Large intestine (tissue), 3 donors: ENCODE data around the gene EFHC1. TPM values are rescaled to one million over a fixed set of nuclear protein-coding genes. Genes with fewer than 3 reads are reported as not detected.

ENCODE experiments used
- DNase-seq, 2 donors: peaks; one replicate each; pipeline versions ENCODE4 v3.0.0 to v3.0.0-alpha.2; 2013
- H3K27ac ChIP-seq: one replicate; pipeline ENCODE4 v1.5.1; 2013; ENCODE audit warnings: low read length
- H3K27me3 ChIP-seq: 2 replicates; pipeline ENCODE4 v1.6.1; 2013; ENCODE audit warnings: low read length; ENCODE audit not compliant: control insufficient read depth, insufficient read depth
- H3K36me3 ChIP-seq: 2 replicates; pipeline ENCODE4 v1.6.1; 2013; ENCODE audit warnings: low read length; ENCODE audit not compliant: control insufficient read depth, insufficient read depth
- H3K4me1 ChIP-seq: one replicate; pipeline ENCODE4 v1.6.1; 2013; ENCODE audit warnings: low read length; ENCODE audit not compliant: control insufficient read depth, insufficient read depth
- H3K4me3 ChIP-seq: one replicate; pipeline ENCODE4 v1.5.1; 2013; ENCODE audit warnings: low read length
- H3K9me3 ChIP-seq: one replicate; pipeline ENCODE4 v1.6.1; 2013; ENCODE audit warnings: mild to moderate bottlenecking, low read depth, low read length, moderate library complexity; ENCODE audit not compliant: control insufficient read depth
- WGBS: methylation state at CpG from one replicate; pipeline ENCODE4 v1.1.5; 2013; ENCODE audit warnings: low lambda C conversion rate; ENCODE audit not compliant: insufficient coverage; 5-methylcytosine and 5-hydroxymethylcytosine counted together
- polyA plus RNA-seq: library from polyadenylated mRNA; unstranded; fragments of 120-200 nt; gene quantifications from one replicate; pipeline ENCODE4 v1.2.1, GENCODE V29; 2013

EFHC1 gene
- polyA plus RNA-seq, 1 donor = 23.2 TPM

- no peaks in the 10 kb centered on the region for H3K27me3 ChIP-seq
- H3K4me1 ChIP-seq = peaks cover 11% of the 10 kb centered on the region
- H3K36me3 ChIP-seq = peaks cover 59% of the 10 kb centered on the region
- H3K4me3 ChIP-seq = no peak overlapping the region
- WGBS = 100% methylated on average over 1 of the region's 3 CpGs
- no peak for DNase-seq
- H3K9me3 ChIP-seq = no peaks in the 10 kb centered on the region
- H3K27ac ChIP-seq = no peak overlapping the region
These were observed 96.8 kb downstream of the EFHC1 start for GRCh38 chr6:52516943-52517342.

GRCh38 chr6:52517502-52518278, 97.5 kb downstream of the EFHC1 start:
- peaks cover 15% of the 10 kb centered on the region for H3K4me1 ChIP-seq
- H3K36me3 ChIP-seq = peaks cover 52% of the 10 kb centered on the region
- H3K9me3 ChIP-seq = no peaks in the 10 kb centered on the region
- no CpG with 5 or more reads among the region's 14 CpGs for WGBS
- H3K27ac ChIP-seq = peak overlapping the region; percentile 68
- H3K27me3 ChIP-seq = no peaks in the 10 kb centered on the region
- DNase-seq = peak; percentile 70 to 72
- H3K4me3 ChIP-seq = no peak overlapping the region

GRCh38 chr6:52518279-52518945, 98.3 kb downstream of the EFHC1 start:
- WGBS = no CpG with 5 or more reads among the region's 13 CpGs
- Histone ChIP-seq H3K4me3 (no peak overlapping the region), H3K9me3 (no peaks in the 10 kb centered on the region), H3K27me3 (no peaks in the 10 kb centered on the region), H3K36me3 (peaks cover 46% of the 10 kb centered on the region), H3K27ac (peak overlapping the region; percentile 68), H3K4me1 (peaks cover 15% of the 10 kb centered on the region)
- DNase-seq = no peak

- DNase-seq = no peak
- no peaks in the 10 kb centered on the region for H3K9me3 ChIP-seq
- no peak overlapping the region for H3K27ac ChIP-seq
- WGBS = 80% methylated on average over 2 of the region's 4 CpGs
- peaks cover 34% of the 10 kb centered on the region for H3K36me3 ChIP-seq
- H3K4me1 ChIP-seq = peaks cover 15% of the 10 kb centered on the region
- H3K27me3 ChIP-seq = no peaks in the 10 kb centered on the region
- no peak overlapping the region for H3K4me3 ChIP-seq
These were observed 99.5 kb downstream of the EFHC1 start for GRCh38 chr6:52519618-52520017.

GRCh38 chr6:52522151-52522626, 102.0 kb downstream of the EFHC1 start:
- no peak for DNase-seq
- H3K36me3 ChIP-seq = peaks cover 16% of the 10 kb centered on the region
- no peaks in the 10 kb centered on the region for H3K27me3 ChIP-seq
- no peaks in the 10 kb centered on the region for H3K9me3 ChIP-seq
- H3K27ac ChIP-seq = no peak overlapping the region
- peaks cover 15% of the 10 kb centered on the region for H3K4me1 ChIP-seq
- H3K4me3 ChIP-seq = no peak overlapping the region
- WGBS = 79% methylated on average over 3 of the region's 7 CpGs

GRCh38 chr6:52522655-52523054, 102.5 kb downstream of the EFHC1 start:
- H3K9me3 ChIP-seq = no peaks in the 10 kb centered on the region
- no peak for DNase-seq
- no peak overlapping the region for H3K27ac ChIP-seq
- 76% methylated on average over 2 of the region's 3 CpGs for WGBS
- H3K27me3 ChIP-seq = no peaks in the 10 kb centered on the region
- H3K36me3 ChIP-seq = peaks cover 16% of the 10 kb centered on the region
- no peak overlapping the region for H3K4me3 ChIP-seq
- peaks cover 11% of the 10 kb centered on the region for H3K4me1 ChIP-seq

GRCh38 chr6:52523378-52524142, 103.4 kb downstream of the EFHC1 start:
- Histone ChIP-seq H3K27ac (no peak overlapping the region), H3K27me3 (no peaks in the 10 kb centered on the region), H3K4me1 (peaks cover 6% of the 10 kb centered on the region), H3K9me3 (no peaks in the 10 kb centered on the region), H3K4me3 (no peak overlapping the region), H3K36me3 (peaks cover 17% of the 10 kb centered on the region)
- WGBS = 92% methylated on average over 2 of the region's 6 CpGs
- DNase-seq = no peak

GRCh38 chr6:52524918-52525317, 104.8 kb downstream of the EFHC1 start:
- no peak overlapping the region for H3K4me3 ChIP-seq
- no peaks in the 10 kb centered on the region for H3K27me3 ChIP-seq
- no peak for DNase-seq
- WGBS = no CpG with 5 or more reads among the region's 4 CpGs
- H3K9me3 ChIP-seq = no peaks in the 10 kb centered on the region
- peaks cover 6% of the 10 kb centered on the region for H3K4me1 ChIP-seq
- H3K27ac ChIP-seq = no peak overlapping the region
- peaks cover 17% of the 10 kb centered on the region for H3K36me3 ChIP-seq

GRCh38 chr6:52526634-52527033, 106.5 kb downstream of the EFHC1 start:
- H3K9me3 ChIP-seq = no peaks in the 10 kb centered on the region
- peaks cover 22% of the 10 kb centered on the region for H3K36me3 ChIP-seq
- DNase-seq = no peak
- peaks cover 6% of the 10 kb centered on the region for H3K4me1 ChIP-seq
- no peaks in the 10 kb centered on the region for H3K27me3 ChIP-seq
- H3K4me3 ChIP-seq = no peak overlapping the region
- no peak overlapping the region for H3K27ac ChIP-seq
- WGBS = no CpG with 5 or more reads among the region's 4 CpGs

GRCh38 chr6:52527436-52527835, 107.3 kb downstream of the EFHC1 start:
- H3K4me3 ChIP-seq = no peak overlapping the region
- H3K36me3 ChIP-seq = peaks cover 26% of the 10 kb centered on the region
- no peaks in the 10 kb centered on the region for H3K27me3 ChIP-seq
- no peaks in the 10 kb centered on the region for H3K9me3 ChIP-seq
- no peaks in the 10 kb centered on the region for H3K4me1 ChIP-seq
- WGBS = 100% methylated on average over 1 of the region's 7 CpGs
- DNase-seq = no peak
- H3K27ac ChIP-seq = no peak overlapping the region
